SHP77 (cell line): ENCODE data around the gene PELI2.

Experiments used
- DNase-seq, 2 experiments: peaks; one replicate each; lab custom pipeline; 2025; lab: John Stamatoyannopoulos, UW

PELI2 gene

GRCh38 chr14:56244138-56244789 lies 126.1 kb downstream of the PELI2 start:
- DNase-seq: no peak

DNA sequence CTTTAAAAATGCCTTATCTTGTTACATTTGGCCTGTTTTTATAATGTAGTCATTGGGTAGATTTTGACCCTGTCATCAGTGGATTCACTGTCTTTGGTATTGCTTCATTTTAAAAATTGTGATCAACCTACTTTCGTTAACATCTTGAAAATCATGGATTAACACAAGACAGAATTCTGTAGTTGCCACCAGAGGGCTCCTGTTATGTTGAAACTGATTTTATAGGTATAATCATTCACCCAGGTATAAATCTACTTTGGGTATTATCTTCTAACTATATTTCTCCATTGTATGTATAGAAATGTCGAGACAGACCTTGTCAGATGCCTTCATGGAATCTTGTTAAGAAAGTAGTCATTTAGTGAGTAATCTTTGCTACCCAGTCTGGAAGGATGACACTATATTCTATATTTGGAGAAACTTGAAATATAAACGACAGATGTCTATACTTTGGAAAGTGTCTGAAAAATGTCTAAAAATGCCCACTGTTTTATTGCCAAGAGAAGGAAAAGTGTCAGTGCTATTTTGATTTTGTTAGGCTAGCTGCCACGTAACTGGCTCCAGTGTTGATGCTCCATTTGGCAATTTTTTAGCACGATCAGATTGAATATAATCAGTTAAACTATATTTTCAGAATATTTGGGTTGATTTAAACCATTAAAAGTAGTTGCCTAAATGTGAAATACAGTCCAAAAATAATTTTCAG lies 129.4 kb downstream of the PELI2 start:
- DNase-seq: no peak

DNA sequence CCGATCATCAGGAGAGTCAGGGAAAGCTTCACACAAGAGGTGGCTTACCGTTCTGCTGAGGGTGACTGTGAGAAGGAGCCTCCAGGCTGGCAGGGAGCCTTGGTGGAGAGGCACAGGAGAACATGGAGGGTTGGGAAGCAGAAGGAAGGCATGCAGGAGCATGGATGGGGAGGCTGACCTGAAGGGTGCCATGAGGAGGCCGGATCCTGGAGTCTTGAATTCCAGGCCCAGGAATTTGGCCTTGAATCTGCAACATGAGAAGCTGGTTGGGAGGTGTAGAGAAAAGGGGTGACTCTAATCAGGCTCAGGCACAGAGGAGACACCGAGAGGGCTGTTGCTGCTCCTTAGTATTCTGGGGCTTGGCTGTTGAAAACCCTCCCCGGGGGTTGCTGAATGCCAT lies 130.2 kb downstream of the PELI2 start:
- DNase-seq: no peak

DNA sequence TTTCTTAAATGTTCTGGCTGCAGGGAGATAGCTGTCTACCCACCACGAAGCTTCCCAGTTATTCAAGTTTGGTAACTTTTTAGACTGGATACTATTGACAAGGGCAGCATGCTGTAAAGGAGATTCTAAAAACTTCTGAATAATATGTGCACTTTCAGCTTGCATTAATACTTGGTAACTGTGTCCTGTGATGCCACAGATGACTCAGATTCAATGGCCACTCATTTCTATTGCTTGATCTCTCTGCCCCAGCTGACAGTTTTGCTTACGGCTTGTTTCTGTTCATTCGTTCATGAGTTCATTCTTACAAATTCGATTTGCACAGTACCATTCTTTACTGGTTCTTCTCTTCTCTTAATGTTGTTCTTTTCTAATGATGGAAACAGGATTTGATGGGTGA lies 142.8 kb downstream of the PELI2 start:
- no peak for DNase-seq

- no peak for DNase-seq
Measured at GRCh38 chr14:56262530-56262929, 144.3 kb downstream of the PELI2 start.

GRCh38 chr14:56268039-56268438 lies 149.8 kb downstream of the PELI2 start:
- DNase-seq: no peak

DNA sequence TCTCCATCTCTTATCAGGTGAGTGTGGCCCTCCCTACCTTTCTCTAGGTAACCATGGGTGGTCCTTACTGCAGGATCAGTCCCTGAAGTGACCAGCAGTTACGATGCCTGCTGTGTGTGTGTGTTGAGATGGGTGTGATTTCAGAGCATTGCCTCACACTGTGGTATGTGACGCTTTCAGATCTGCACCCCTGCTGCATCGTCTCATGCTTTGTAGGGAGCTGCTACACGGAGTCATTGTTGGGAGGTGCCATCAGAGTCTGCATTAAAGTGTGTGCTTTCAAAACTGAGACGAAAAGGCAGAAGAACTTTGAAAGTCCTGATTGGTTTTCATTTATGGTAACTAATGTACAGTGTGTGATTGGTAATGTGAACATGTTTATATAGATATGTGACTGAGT lies 150.5 kb downstream of the PELI2 start:
- DNase-seq: no peak

GRCh38 chr14:56270921-56271320 lies 152.7 kb downstream of the PELI2 start:
- no peak for DNase-seq

DNA sequence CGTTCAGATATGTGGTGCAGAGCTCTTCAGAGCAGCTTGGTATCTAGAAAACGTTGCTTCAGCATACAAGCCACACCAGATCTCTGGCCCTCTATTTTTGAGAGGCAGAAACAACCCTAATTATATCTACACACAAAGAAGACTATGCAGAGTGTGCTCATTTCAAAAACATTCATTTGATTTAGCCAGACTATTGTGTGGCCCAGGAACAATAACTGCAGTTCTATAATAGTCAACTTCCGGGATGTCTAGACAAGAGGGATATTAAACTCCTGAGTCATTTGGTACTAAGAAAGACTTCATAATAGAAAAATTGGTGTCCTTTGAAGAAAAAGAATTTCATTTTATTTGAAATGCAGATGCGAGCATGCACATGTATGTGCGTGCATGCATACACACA lies 153.8 kb downstream of the PELI2 start:
- DNase-seq: no peak

GRCh38 chr14:56273155-56273554 lies 154.9 kb downstream of the PELI2 start:
- no peak for DNase-seq

DNA sequence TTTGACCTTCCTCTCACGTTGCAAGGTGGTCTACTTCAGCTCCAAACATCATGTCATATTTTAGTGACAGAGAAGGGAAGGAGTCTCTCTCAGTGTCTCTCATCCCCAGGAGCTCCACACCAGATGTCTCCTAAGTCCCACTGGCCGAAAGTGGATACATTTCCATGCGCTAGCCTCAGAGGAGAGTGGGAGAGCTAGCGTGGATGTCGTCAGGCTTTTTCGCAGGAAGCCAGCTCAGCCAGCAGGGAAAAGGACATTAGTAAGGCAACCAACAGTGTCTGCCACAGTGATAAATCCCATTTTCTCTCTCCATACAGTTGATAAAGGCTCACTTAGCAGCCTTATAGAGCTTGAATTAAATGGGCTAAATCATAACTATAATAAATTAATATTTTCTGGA lies 155.7 kb downstream of the PELI2 start:
- no peak for DNase-seq

DNA sequence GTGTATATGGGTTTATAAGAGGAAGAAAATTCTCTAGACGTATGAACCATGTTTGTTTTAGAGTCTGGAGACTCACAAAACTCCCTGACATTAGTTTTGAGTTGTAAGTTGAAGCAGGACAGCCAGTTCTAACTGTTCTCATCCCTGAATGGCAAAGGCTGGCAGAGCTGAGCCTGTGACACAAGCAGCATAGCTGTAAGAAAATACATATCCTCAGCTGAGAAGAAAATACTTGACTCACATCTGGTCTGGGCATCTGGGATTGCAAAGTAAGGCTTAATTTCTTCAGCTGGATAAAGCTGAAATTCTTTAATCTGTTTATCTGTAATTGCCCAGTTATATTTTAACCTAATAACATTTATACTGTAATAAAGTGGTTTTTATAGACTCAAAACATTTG lies 156.3 kb downstream of the PELI2 start:
- no peak for DNase-seq

DNA sequence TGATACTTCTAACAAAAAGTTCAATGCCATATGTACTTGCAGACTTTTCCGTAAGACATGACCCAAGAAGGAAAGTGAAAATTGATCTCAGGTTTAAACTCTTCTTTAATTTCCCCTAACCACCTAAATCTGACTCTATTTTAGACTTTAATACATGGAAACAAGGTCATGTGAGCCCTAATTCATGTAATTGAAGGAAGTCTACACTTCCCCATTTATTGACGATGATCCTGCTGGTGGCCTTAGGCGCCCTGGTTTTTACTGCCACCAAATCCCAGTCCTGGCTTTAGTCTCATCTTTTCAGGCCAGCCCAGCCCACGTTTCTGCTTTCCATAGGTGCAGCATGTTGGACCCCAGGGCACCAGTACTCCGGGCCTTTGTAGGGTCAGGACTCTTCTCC lies 157.9 kb downstream of the PELI2 start:
- no peak for DNase-seq

DNA sequence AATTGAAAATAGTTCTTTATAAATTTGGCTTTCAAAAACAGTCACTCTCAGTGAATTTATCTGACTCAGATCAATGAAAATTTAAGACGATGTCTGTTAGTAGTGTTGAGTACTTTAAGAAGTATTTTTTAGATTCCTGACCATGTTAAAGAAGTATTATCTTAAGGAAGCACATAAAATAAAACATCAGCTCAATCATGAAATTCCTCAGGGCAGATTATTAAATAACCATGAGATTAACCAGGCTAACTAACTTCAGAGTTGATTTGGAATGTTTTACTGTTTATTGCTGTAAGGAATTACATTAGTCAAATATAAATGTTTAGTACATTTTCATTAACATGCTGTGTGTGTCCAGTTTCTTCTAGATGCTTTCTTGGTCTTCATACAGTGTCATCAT lies 160.2 kb downstream of the PELI2 start:
- no peak for DNase-seq

- DNase-seq: no peak
Measured at GRCh38 chr14:56280843-56281242, 162.6 kb downstream of the PELI2 start.

- no peak for DNase-seq
Measured at GRCh38 chr14:56282179-56282578, 164.0 kb downstream of the PELI2 start.

DNA sequence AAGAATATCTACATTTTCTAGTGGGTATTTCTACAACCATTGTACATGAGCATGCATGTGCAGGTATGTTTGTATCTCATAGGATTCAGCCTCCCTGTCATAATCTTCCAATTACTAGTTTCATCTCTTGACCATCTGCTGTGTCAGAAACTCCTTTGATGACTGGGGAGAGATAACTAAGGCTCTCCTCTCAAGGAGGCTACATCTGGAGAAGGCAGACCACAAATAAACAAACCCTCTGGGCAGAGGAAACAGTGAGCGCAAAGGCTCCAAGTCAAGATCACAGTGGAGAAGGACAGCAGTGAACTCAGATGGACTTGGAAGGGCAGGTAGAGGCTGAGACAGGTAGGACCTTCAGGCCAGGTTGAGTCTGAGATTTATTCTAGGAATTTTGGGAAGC lies 166.4 kb downstream of the PELI2 start:
- DNase-seq: no peak

DNA sequence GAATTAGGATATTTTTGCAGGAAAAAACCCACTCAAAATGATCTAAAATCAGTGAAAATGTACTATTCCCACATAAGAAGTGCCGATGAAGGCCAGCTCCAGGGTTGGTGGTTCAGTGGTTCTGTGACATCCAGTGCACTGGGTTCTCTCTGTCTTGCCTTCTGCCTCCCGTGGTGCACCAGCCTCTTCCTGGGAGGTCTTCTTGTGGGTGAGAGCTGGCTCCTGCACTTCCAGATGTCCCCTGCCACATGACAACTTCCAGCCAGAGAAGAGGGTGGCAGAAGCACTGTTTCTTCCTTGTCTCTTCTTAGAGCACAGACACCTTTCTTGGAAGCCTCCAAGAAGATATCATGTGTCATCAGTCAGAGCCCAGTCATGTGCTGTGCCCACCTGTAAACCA lies 170.9 kb downstream of the PELI2 start:
- no peak for DNase-seq

DNA sequence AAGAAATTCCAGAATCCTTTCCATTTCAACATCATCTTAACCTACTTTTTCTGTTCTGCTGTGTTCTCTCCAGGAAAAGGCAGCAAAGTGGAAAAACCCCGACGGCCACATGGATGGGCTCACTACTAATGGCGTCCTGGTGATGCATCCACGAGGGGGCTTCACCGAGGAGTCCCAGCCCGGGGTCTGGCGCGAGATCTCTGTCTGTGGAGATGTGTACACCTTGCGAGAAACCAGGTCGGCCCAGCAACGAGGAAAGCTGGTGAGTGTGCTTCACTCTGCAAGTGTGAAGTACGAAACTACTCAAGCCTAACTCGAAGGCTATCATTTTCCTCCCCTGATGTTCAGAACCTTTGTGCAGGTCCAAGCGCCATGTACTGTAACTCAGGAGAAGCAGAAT lies 172.0 kb downstream of the PELI2 start:
- DNase-seq: no peak

DNA sequence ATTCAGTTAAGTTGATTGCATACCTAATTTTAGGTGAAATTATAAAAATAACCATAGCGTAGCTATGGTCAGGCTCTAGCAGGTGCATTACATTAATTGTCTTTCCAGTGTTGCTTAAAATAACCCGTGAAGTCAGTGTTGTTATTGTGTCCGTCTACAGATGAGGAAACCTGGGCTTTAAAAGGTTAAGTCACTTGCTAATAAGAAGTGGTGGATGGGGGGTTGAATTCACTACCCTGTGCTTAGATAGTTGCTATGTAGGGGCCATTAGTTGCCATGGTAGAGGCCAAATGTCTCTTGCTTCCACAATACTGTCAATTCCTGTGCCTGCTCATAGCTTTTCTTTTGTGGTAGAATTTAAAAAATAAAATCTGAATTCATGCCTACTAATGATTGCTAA lies 174.8 kb downstream of the PELI2 start:
- DNase-seq: no peak

- DNase-seq: no peak
Measured at GRCh38 chr14:56293506-56293905, 175.3 kb downstream of the PELI2 start.

DNA sequence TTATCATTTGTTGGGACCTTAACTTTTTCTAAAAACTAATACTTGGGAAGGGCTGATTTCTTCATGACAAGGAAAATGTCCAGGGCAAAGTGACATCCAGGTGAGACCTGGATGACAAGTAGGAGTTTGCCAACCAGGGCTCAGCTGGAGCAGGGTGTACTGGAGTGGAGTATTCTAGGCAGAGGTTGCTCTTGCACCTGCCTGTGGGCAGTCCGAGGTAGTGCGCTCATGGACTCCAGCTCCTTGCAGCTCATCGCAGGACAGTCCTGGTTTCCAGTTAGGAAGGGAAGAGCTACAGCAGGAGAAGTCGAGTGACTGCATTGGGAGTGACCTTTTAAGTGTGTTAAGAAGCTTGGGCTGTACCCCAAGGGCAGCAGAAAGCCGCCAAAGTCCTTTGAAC lies 175.9 kb downstream of the PELI2 start:
- DNase-seq: peak; percentile 1 to 28

GRCh38 chr14:56295743-56296142 lies 177.5 kb downstream of the PELI2 start:
- no peak for DNase-seq

GRCh38 chr14:56297449-56297848 lies 179.2 kb downstream of the PELI2 start:
- no peak for DNase-seq
